CD14-positive monocyte (primary cell): ENCODE measurements around the gene CSNK1D. TPM values are rescaled to one million over a fixed set of nuclear protein-coding genes. Genes with fewer than 3 reads are reported as not detected.

Experiments
- DNase-seq, 3 donors: peaks; one replicate each; pipeline ENCODE4 v3.0.0-alpha.2; 2011 to 2022
- H2AFZ ChIP-seq: 2 replicates; pipeline ENCODE4 v1.6.0; 2012; ENCODE audit warnings: mild to moderate bottlenecking, low read depth, low read length, inconsistent platforms; ENCODE audit not compliant: insufficient read depth, poor library complexity, severe bottlenecking
- H3K27ac ChIP-seq, 2 donors: 1 replicate in 1 of 2; 2 replicates in 1 of 2; pipeline ENCODE4 v1.5.1; 2012 to 2013; ENCODE audit warnings: low read length in 2 of 2, control low read depth in 1 of 2, inconsistent platforms in 1 of 2, low read depth in 1 of 2, mild to moderate bottlenecking in 1 of 2
- H3K27me3 ChIP-seq, 2 donors: one replicate each; pipeline versions ENCODE4 v1.6.0 to v1.6.1; 2011 to 2013; ENCODE audit warnings: low read length in 2 of 2; ENCODE audit not compliant: control insufficient read depth in 2 of 2, insufficient read depth in 2 of 2
- H3K36me3 ChIP-seq, 2 donors: replicated peaks in 1 of 2; 1 replicate in 1 of 2; 2 replicates in 1 of 2; pipeline versions ENCODE4 v1.5.1 to v1.6.1; 2012 to 2013; ENCODE audit warnings: low read length in 2 of 2, control low read depth in 1 of 2, inconsistent platforms in 1 of 2, mild to moderate bottlenecking in 1 of 2; ENCODE audit not compliant: insufficient read depth in 2 of 2, control insufficient read depth in 1 of 2
- H3K4me1 ChIP-seq, 2 donors: 1 replicate in 1 of 2; 2 replicates in 1 of 2; pipeline versions ENCODE4 v1.5.1 to v1.6.1; 2012 to 2013; ENCODE audit warnings: low read length in 2 of 2, control low read depth in 1 of 2, inconsistent platforms in 1 of 2, mild to moderate bottlenecking in 1 of 2, moderate library complexity in 1 of 2; ENCODE audit not compliant: insufficient read depth in 2 of 2, control insufficient read depth in 1 of 2
- H3K4me2 ChIP-seq: replicated peaks from 2 replicates; pipeline ENCODE3; 2012; ENCODE audit warnings: low read length, moderate library complexity, mild to moderate bottlenecking; ENCODE audit not compliant: poor library complexity, severe bottlenecking; ENCODE audit errors: extremely low read depth
- H3K4me3 ChIP-seq, 3 experiments: fragments of 200-600 bp in 1 of 3; sonication (generic) in 1 of 3; replicated peaks in 1 of 3; 1 replicate in 2 of 3; 2 replicates in 1 of 3; pipeline ENCODE4 v1.5.1; 2011 to 2013; ENCODE audit warnings: low read length in 3 of 3, mild to moderate bottlenecking in 3 of 3, control low read depth in 2 of 3, low read depth in 2 of 3, inconsistent platforms in 1 of 3, moderate library complexity in 1 of 3
- H3K79me2 ChIP-seq: 2 replicates; pipeline ENCODE4 v1.6.0; 2012; ENCODE audit warnings: mild to moderate bottlenecking, control low read depth, inconsistent platforms, low read length, moderate library complexity; ENCODE audit not compliant: insufficient read depth
- H3K9ac ChIP-seq: 2 replicates; pipeline ENCODE4 v1.6.0; 2017; ENCODE audit warnings: low read length, mild to moderate bottlenecking; ENCODE audit not compliant: insufficient read depth, poor library complexity, severe bottlenecking
- H3K9me3 ChIP-seq, 2 donors: replicated peaks in 1 of 2; 1 replicate in 1 of 2; 2 replicates in 1 of 2; pipeline versions ENCODE4 v1.5.1 to v1.6.1; 2012 to 2013; ENCODE audit warnings: low read length in 2 of 2, control low read depth in 1 of 2; ENCODE audit not compliant: control insufficient read depth in 1 of 2, insufficient read depth in 1 of 2
- H4K20me1 ChIP-seq: 2 replicates; pipeline ENCODE4 v1.6.0; 2012; ENCODE audit warnings: mild to moderate bottlenecking, low read length, control low read depth, moderate library complexity; ENCODE audit not compliant: insufficient read depth
- H3K27ac Mint-ChIP-seq, 7 donors: one replicate each; pipeline ENCODE4 v1.8.0; 2020; ENCODE audit warnings: mild to moderate bottlenecking in 7 of 7, mixed read lengths in 7 of 7, moderate library complexity in 6 of 7, inconsistent platforms in 2 of 7
- H3K27me3 Mint-ChIP-seq, 3 donors: one replicate each; pipeline ENCODE4 v1.8.0; 2021 to 2022; ENCODE audit warnings: low read depth in 3 of 3, mild to moderate bottlenecking in 3 of 3, mixed read lengths in 3 of 3, moderate library complexity in 3 of 3, inconsistent platforms in 1 of 3
- H3K36me3 Mint-ChIP-seq, 2 donors: one replicate each; pipeline ENCODE4 v1.8.0; 2020; ENCODE audit warnings: mixed read lengths in 2 of 2, inconsistent platforms in 1 of 2, mild to moderate bottlenecking in 1 of 2
- H3K4me1 Mint-ChIP-seq: one replicate; pipeline ENCODE4 v1.8.0; 2020; ENCODE audit warnings: mild to moderate bottlenecking, mixed read lengths
- H3K4me3 Mint-ChIP-seq, 2 donors: one replicate each; pipeline ENCODE4 v1.8.0; 2020; ENCODE audit warnings: mild to moderate bottlenecking in 2 of 2, mixed read lengths in 2 of 2, moderate library complexity in 1 of 2
- H3K9me3 Mint-ChIP-seq, 7 donors: one replicate each; pipeline ENCODE4 v1.8.0; 2020 to 2022; ENCODE audit warnings: mixed read lengths in 7 of 7, mild to moderate bottlenecking in 6 of 7, moderate library complexity in 6 of 7, inconsistent platforms in 2 of 7
- WGBS: methylation state at CpG from one replicate; pipeline ENCODE4 v1.1.5; 2013; ENCODE audit warnings: missing lambda C conversion rate; ENCODE audit not compliant: insufficient coverage; 5-methylcytosine and 5-hydroxymethylcytosine counted together
- intact Hi-C, 2 donors: fragments of 100-400 bp; cut with micrococcal nuclease; formaldehyde crosslinking; loops; one replicate each; pipeline versions ENCODE4 v1.15.0 to v1.15.1; 2023
- polyA plus RNA-seq, 3 donors: library from polyadenylated mRNA; depleted of rRNA in 1 of 3; unstranded in 2 of 3; stranded (reverse) in 1 of 3; fragments of 300-500 nt in 2 of 3; fragments of >200 nt in 1 of 3; fragmentation: Illumina TruSeq in 2 of 3; gene quantifications; 1 replicate in 2 of 3; 2 replicates in 1 of 3; pipeline ENCODE4 v1.2.3, GENCODE V29; 2012 to 2021
- TF ChIP-seq, protein P1 (sequence below): fragments of 200-600 bp; IDR thresholded peaks from one replicate; pipeline ENCODE4 v1.8.0; 2022; ENCODE audit warnings: antibody characterized with exemption, mild to moderate bottlenecking

CSNK1D gene
- polyA plus RNA-seq, 3 donors, result 47.0 to 299 (median 60.9) TPM

GRCh38 chr17:82232876-82233785 lies 40.4 kb downstream of the CSNK1D start:
- Histone ChIP-seq H3K9me3 (no peaks in the 10 kb centered on the region), H3K79me2 (peaks cover 98% of the 10 kb centered on the region), H3K4me1 (peaks cover 75 to 87% of the 10 kb centered on the region in 2 donors), H3K4me3 (peak overlapping the region in 1 of 3 experiments; percentile 15), H3K4me2 (peak overlapping the region; percentile 20), H4K20me1 (peaks cover 92% of the 10 kb centered on the region), H3K27me3 (no peaks in the 10 kb centered on the region), H3K36me3 (peaks cover 31 to 47% of the 10 kb centered on the region in 2 donors), H3K27ac (no peak overlapping the region), H3K9ac (no peak overlapping the region), H2AFZ (no peak overlapping the region)
- H3K36me3 Mint-ChIP-seq, result peaks cover 10 to 42% of the 10 kb centered on the region in 2 donors
- 75% methylated on average over 5 of the region's 21 CpGs for WGBS
- TF ChIP-seq, protein P1, sequence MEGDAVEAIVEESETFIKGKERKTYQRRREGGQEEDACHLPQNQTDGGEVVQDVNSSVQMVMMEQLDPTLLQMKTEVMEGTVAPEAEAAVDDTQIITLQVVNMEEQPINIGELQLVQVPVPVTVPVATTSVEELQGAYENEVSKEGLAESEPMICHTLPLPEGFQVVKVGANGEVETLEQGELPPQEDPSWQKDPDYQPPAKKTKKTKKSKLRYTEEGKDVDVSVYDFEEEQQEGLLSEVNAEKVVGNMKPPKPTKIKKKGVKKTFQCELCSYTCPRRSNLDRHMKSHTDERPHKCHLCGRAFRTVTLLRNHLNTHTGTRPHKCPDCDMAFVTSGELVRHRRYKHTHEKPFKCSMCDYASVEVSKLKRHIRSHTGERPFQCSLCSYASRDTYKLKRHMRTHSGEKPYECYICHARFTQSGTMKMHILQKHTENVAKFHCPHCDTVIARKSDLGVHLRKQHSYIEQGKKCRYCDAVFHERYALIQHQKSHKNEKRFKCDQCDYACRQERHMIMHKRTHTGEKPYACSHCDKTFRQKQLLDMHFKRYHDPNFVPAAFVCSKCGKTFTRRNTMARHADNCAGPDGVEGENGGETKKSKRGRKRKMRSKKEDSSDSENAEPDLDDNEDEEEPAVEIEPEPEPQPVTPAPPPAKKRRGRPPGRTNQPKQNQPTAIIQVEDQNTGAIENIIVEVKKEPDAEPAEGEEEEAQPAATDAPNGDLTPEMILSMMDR, result no peak
- H3K4me3 Mint-ChIP-seq, result peak overlapping the region in 1 of 2 donors; percentile 57
- H3K9me3 Mint-ChIP-seq, result no peaks in the 10 kb centered on the region
- intact Hi-C loops, result loop anchor here (10.0 kb wide), 2 partner anchors 62 to 198 kb away; partner anchors contain the start of genes DCXR (in 1 of the 2) and RAC3 (in 1 of the 2)
- no peak for DNase-seq
- no peaks in the 10 kb centered on the region for H3K27me3 Mint-ChIP-seq
- peaks cover 51% of the 10 kb centered on the region for H3K4me1 Mint-ChIP-seq
- peak overlapping the region in 4 of 7 donors; percentile 3 to 76 (median 20) for H3K27ac Mint-ChIP-seq

- Histone ChIP-seq H3K27ac (peak overlapping the region; percentile 26 to 95), H4K20me1 (peaks cover 84% of the 10 kb centered on the region), H3K4me2 (peak overlapping the region; percentile 98), H3K36me3 (peaks cover 24 to 40% of the 10 kb centered on the region in 2 donors), H3K4me3 (peak overlapping the region; percentile 1 to 100 (median 100)), H2AFZ (no peak overlapping the region), H3K79me2 (peaks cover 98% of the 10 kb centered on the region), H3K27me3 (no peaks in the 10 kb centered on the region), H3K9me3 (no peaks in the 10 kb centered on the region), H3K9ac (peak overlapping the region; percentile 96), H3K4me1 (peaks cover 75 to 87% of the 10 kb centered on the region in 2 donors)
- H3K4me3 Mint-ChIP-seq, result peak overlapping the region; percentile 67 to 99
- peak overlapping the region in 5 of 7 donors; percentile 46 to 81 (median 70) for H3K27ac Mint-ChIP-seq
- DNase-seq, result no peak
- H3K9me3 Mint-ChIP-seq, result no peaks in the 10 kb centered on the region
- peaks cover 6 to 37% of the 10 kb centered on the region in 2 donors for H3K36me3 Mint-ChIP-seq
- intact Hi-C loops, result loop anchor here (10.0 kb wide), 2 partner anchors 62 to 198 kb away; partner anchors contain the start of genes DCXR (in 1 of the 2) and RAC3 (in 1 of the 2)
- no peaks in the 10 kb centered on the region for H3K27me3 Mint-ChIP-seq
- 62% methylated on average over 19 of the region's 21 CpGs for WGBS
- H3K4me1 Mint-ChIP-seq, result peaks cover 49% of the 10 kb centered on the region
- TF ChIP-seq, protein P1, result no peak
Measured at GRCh38 chr17:82232322-82232820, 41.1 kb downstream of the CSNK1D start.
